Inferior parietal cortex (tissue), 1 donor: Measurements from ENCODE around the gene TMEM108.

Experiments
- DNase-seq: peaks from one replicate; pipeline ENCODE4 v3.0.0-alpha.2; 2016; ENCODE audit errors: extremely low spot score

Gene TMEM108

GRCh38 chr3:133277813-133278212 is 239.6 kb downstream of the TMEM108 start:
- DNase-seq = no peak

- DNase-seq = no peak
Measured at GRCh38 chr3:133278260-133279043, 240.3 kb downstream of the TMEM108 start.

- DNase-seq = no peak
Measured at GRCh38 chr3:133280586-133280985, 242.4 kb downstream of the TMEM108 start.

GRCh38 chr3:133282236-133282635 is 244.0 kb downstream of the TMEM108 start:
- DNase-seq = no peak

- no peak for DNase-seq
Measured at GRCh38 chr3:133283958-133284807, 246.0 kb downstream of the TMEM108 start.

- DNase-seq = no peak
Measured at GRCh38 chr3:133289322-133289721, 251.1 kb downstream of the TMEM108 start.

- DNase-seq = no peak
Measured at GRCh38 chr3:133292296-133292695, 254.1 kb downstream of the TMEM108 start.

- no peak for DNase-seq
Measured at GRCh38 chr3:133293397-133294110, 255.4 kb downstream of the TMEM108 start.

- DNase-seq = no peak
Measured at GRCh38 chr3:133294253-133294652, 256.1 kb downstream of the TMEM108 start.

GRCh38 chr3:133295199-133295901 is 257.2 kb downstream of the TMEM108 start:
- DNase-seq = no peak

GRCh38 chr3:133295944-133296917 is 258.0 kb downstream of the TMEM108 start:
- no peak for DNase-seq

GRCh38 chr3:133296981-133297380 is 258.8 kb downstream of the TMEM108 start:
- no peak for DNase-seq

- no peak for DNase-seq
Measured at GRCh38 chr3:133300102-133300501, 261.9 kb downstream of the TMEM108 start.

GRCh38 chr3:133301194-133301593 is 263.0 kb downstream of the TMEM108 start:
- DNase-seq = no peak

GRCh38 chr3:133301731-133302130 is 263.5 kb downstream of the TMEM108 start:
- no peak for DNase-seq

- no peak for DNase-seq
Measured at GRCh38 chr3:133303430-133303829, 265.2 kb downstream of the TMEM108 start.

GRCh38 chr3:133317866-133318265 is 279.7 kb downstream of the TMEM108 start:
- DNase-seq = no peak

GRCh38 chr3:133328373-133328772 is 290.2 kb downstream of the TMEM108 start:
- no peak for DNase-seq

GRCh38 chr3:133329626-133330025 is 291.4 kb downstream of the TMEM108 start:
- DNase-seq = no peak

GRCh38 chr3:133330065-133330464 is 291.9 kb downstream of the TMEM108 start:
- DNase-seq = peak; percentile 32
